KMS-11 (cell line): ENCODE measurements around the gene LPP.

Experiments used
- H2AFZ ChIP-seq: fragments of 200-600 bp; sonication (generic); 2 replicates; pipeline ENCODE4 v1.6.1; 2016; ENCODE audit warnings: antibody characterized with exemption, mixed run types, low read depth
- H3K27ac ChIP-seq: fragments of 200-600 bp; sonication (generic); 2 replicates; pipeline ENCODE4 v1.6.1; 2016; ENCODE audit warnings: mild to moderate bottlenecking, mixed run types
- H3K27me3 ChIP-seq: fragments of 200-600 bp; sonication (generic); 2 replicates; pipeline ENCODE4 v1.6.1; 2017; ENCODE audit warnings: mild to moderate bottlenecking, low read depth, mixed run types, moderate library complexity; ENCODE audit not compliant: insufficient read depth
- H3K36me3 ChIP-seq: fragments of 200-600 bp; sonication (generic); 2 replicates; pipeline ENCODE4 v1.6.1; 2017; ENCODE audit warnings: mild to moderate bottlenecking, mixed run types; ENCODE audit not compliant: insufficient read depth
- H3K4me1 ChIP-seq: fragments of 200-600 bp; sonication (generic); 2 replicates; pipeline ENCODE4 v1.6.1; 2016; ENCODE audit warnings: mild to moderate bottlenecking, low read depth, mixed run types; ENCODE audit not compliant: poor library complexity, severe bottlenecking
- H3K4me2 ChIP-seq: fragments of 200-600 bp; sonication (generic); 2 replicates; pipeline ENCODE4 v1.7.0; 2016; ENCODE audit warnings: mild to moderate bottlenecking, mixed run types
- H3K4me3 ChIP-seq: fragments of 200-600 bp; sonication (generic); IDR thresholded peaks from 2 replicates; pipeline ENCODE4 v1.6.1; 2017; ENCODE audit warnings: low read depth, low read length, mixed read lengths; ENCODE audit not compliant: insufficient read depth
- H3K79me2 ChIP-seq: fragments of 200-600 bp; sonication (generic); 2 replicates; pipeline ENCODE4 v1.6.1; 2016; ENCODE audit warnings: low read depth, mixed run types; ENCODE audit not compliant: insufficient read depth
- H3K9ac ChIP-seq: fragments of 200-600 bp; sonication (generic); 2 replicates; pipeline ENCODE4 v1.6.1; 2016; ENCODE audit warnings: mild to moderate bottlenecking, mixed run types
- H4K20me1 ChIP-seq: fragments of 200-600 bp; sonication (generic); 2 replicates; pipeline ENCODE4 v1.6.1; 2016; ENCODE audit warnings: mild to moderate bottlenecking, mixed run types; ENCODE audit not compliant: insufficient read depth
- TF ChIP-seq, protein P1 (sequence below): fragments of 200-600 bp; sonication (generic); conservative IDR thresholded peaks from 2 replicates; pipeline ENCODE4 v1.6.1; 2017; ENCODE audit warnings: low read depth, mild to moderate bottlenecking, antibody characterized with exemption, low read length, moderate library complexity, mixed read lengths

Gene LPP

DNA sequence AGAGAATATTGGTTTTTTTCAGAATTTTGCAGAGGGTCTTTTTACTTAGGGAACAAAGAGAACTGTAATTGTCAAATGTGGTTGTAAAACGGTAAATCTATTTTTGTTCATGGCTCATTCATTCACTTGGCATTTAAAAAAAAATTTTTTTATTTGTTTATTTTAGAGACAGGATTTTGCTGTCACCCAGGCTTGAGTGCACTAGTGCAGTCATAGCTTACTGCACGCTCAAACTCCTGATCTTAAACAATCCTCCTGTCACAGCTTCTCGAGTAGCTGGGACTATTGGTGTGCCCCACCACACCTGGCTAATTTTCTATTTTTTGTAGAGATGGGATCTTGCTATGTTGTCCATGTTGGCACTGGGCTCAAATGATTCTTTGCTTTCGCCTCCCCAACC is 301.8 kb downstream of the LPP start:
- TF ChIP-seq, protein P1, sequence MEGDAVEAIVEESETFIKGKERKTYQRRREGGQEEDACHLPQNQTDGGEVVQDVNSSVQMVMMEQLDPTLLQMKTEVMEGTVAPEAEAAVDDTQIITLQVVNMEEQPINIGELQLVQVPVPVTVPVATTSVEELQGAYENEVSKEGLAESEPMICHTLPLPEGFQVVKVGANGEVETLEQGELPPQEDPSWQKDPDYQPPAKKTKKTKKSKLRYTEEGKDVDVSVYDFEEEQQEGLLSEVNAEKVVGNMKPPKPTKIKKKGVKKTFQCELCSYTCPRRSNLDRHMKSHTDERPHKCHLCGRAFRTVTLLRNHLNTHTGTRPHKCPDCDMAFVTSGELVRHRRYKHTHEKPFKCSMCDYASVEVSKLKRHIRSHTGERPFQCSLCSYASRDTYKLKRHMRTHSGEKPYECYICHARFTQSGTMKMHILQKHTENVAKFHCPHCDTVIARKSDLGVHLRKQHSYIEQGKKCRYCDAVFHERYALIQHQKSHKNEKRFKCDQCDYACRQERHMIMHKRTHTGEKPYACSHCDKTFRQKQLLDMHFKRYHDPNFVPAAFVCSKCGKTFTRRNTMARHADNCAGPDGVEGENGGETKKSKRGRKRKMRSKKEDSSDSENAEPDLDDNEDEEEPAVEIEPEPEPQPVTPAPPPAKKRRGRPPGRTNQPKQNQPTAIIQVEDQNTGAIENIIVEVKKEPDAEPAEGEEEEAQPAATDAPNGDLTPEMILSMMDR, result no peak

DNA sequence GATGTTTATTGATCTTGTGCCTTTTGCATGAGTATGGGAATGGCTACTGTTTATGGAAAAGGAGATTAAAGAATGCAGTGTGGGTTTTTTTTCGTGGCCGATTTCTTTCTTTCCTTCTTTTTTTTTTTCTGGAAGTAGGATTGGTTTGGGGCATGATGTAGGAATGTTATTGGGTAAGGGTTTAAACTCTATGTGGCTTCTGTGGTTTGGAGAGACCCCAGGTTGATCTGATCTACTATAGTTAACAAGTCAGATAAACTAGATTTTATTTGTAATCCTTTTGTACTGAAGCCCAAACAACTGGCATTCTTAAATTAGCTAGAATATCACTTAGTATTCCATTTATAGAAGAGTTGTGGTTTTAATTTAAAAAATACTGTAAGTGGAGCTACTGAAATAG is 304.8 kb downstream of the LPP start:
- no peaks in the 10 kb centered on the region for H3K79me2 ChIP-seq
- TF ChIP-seq, protein P1, result no peak
- no peak overlapping the region for H3K4me2 ChIP-seq
- H3K27ac ChIP-seq, result no peak overlapping the region
- no peak overlapping the region for H3K9ac ChIP-seq
- H4K20me1 ChIP-seq, result no peaks in the 10 kb centered on the region
- no peaks in the 10 kb centered on the region for H3K36me3 ChIP-seq
- no peak overlapping the region for H2AFZ ChIP-seq
- no peaks in the 10 kb centered on the region for H3K27me3 ChIP-seq
- H3K4me3 ChIP-seq, result no peak overlapping the region
- no peaks in the 10 kb centered on the region for H3K4me1 ChIP-seq

More for the DNA sequence above, 301.8 kb downstream of the LPP start:
- H3K27ac ChIP-seq, result no peak overlapping the region
- no peak overlapping the region for H3K9ac ChIP-seq
- no peaks in the 10 kb centered on the region for H3K79me2 ChIP-seq
- H3K27me3 ChIP-seq, result no peaks in the 10 kb centered on the region
- no peaks in the 10 kb centered on the region for H3K36me3 ChIP-seq
- no peak overlapping the region for H2AFZ ChIP-seq
- no peak overlapping the region for H3K4me2 ChIP-seq
- no peaks in the 10 kb centered on the region for H4K20me1 ChIP-seq
- no peak overlapping the region for H3K4me3 ChIP-seq
- H3K4me1 ChIP-seq, result no peaks in the 10 kb centered on the region

DNA sequence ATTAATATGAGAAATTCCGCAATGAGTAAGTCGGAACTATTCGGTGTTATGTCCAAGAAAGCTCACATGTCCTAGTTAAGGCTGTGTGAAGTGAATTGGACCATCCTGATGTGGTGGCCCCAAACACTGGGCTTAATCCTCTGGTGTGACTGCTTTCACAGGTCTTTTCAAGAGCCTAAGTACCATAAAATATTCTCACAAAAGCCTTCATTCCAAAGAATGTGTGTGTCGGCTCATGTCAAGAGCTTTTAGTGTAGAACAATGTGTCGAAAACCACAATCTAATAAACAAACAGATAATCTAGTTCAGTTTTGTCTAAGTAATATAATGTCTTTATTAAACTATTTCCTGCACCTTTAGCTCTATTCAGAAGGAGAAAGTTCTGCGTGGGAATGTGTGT is 311.4 kb downstream of the LPP start:
- Histone ChIP-seq H3K36me3 (no peaks in the 10 kb centered on the region), H3K4me1 (no peaks in the 10 kb centered on the region), H3K9ac (no peak overlapping the region), H3K4me3 (no peak overlapping the region), H3K27me3 (no peaks in the 10 kb centered on the region), H4K20me1 (no peaks in the 10 kb centered on the region), H3K4me2 (no peak overlapping the region), H2AFZ (no peak overlapping the region), H3K79me2 (no peaks in the 10 kb centered on the region), H3K27ac (no peak overlapping the region)
- TF ChIP-seq, protein P1, result no peak

DNA sequence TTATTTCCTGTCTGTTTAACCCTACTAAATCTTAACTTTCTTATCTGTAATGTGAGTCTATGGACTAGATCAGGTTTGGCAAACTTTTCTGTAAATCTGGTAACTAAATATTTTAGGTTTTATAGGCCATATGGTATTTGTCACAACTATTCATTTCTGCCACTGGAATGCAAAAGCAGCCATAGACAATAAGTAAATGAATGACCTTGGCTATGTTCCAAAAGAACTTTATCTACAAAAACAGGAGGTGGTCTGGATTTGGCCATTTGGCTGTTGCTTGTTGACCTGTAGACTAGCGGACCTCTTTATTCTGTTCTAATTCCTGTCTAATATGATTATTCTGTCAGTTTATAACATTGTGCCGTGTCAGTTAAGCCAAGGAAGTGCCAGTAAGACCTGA is 314.2 kb downstream of the LPP start:
- Histone ChIP-seq H3K4me3 (no peak overlapping the region), H3K36me3 (no peaks in the 10 kb centered on the region), H3K9ac (no peak overlapping the region), H3K4me2 (no peak overlapping the region), H3K4me1 (no peaks in the 10 kb centered on the region), H2AFZ (no peak overlapping the region), H3K27me3 (no peaks in the 10 kb centered on the region), H3K79me2 (no peaks in the 10 kb centered on the region), H3K27ac (no peak overlapping the region), H4K20me1 (no peaks in the 10 kb centered on the region)
- TF ChIP-seq, protein P1, result no peak
